Measurements from ENCODE around the gene KCNK1. TPM values are rescaled to one million over a fixed set of nuclear protein-coding genes. Genes with fewer than 3 reads are reported as not detected.

KCNK1 gene
- total and polyA plus RNA-seq, 4 donors, result 2.5 to 12.3 (median 4.5) TPM

DNA sequence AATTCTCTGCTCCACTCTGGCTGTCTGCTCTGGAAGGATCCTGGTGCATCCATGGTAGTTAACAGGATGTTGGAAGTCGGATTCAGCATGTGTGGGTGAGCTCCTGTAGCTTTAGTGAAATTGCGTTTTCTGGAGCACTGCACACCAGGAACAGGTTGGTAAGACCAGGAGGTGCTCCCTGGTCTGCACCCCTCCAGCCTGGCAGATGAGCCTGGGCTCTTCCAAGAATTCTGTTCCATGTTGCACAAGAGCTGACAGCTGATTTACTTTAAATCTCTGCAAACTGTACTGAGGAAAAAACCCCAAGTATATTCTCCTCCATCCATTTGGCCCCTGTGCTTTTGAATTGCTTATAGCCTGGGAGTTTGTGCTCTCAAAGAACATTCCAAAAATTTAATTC is 33.7 kb downstream of the KCNK1 start:
- no peaks in the 10 kb centered on the region for H3K27me3 ChIP-seq (ENCODE audit: control insufficient read depth in 4 of 4, insufficient read depth in 4 of 4, low read length in 3 of 4)
- peaks cover 0 to 2% (median 0%) of the 10 kb centered on the region in 4 donors for H3K36me3 ChIP-seq (ENCODE audit: control insufficient read depth in 4 of 4, insufficient read depth in 3 of 4, low read depth in 1 of 4, low read length in 3 of 4)
- WGBS, result 77% methylated on average over 2 of the region's 2 CpGs
- peaks cover 0 to 3% (median under 1%) of the 10 kb centered on the region in 4 donors for H3K4me1 ChIP-seq (ENCODE audit: control insufficient read depth in 4 of 4, insufficient read depth in 4 of 4, low read length in 3 of 4)
- no peak for DNase-seq (ENCODE audit: low spot score)
- no peak for TF ChIP-seq TAF1 (conservative IDR thresholded peaks at IDR 0.05)
- no peak for TF ChIP-seq RAD21 (IDR thresholded peaks at IDR 0.05)
- TF ChIP-seq HNF4G (IDR thresholded peaks at IDR 0.05), result no peak
- TF ChIP-seq NR2F2 (IDR thresholded peaks at IDR 0.05), result no peak
- TF ChIP-seq CTCF (IDR thresholded peaks at IDR 0.05; ENCODE audit: low read depth, low read length, missing input control), result no peak
- no peak for TF ChIP-seq HNF4A (conservative IDR thresholded peaks at IDR 0.05)
- TF ChIP-seq, protein P1, sequence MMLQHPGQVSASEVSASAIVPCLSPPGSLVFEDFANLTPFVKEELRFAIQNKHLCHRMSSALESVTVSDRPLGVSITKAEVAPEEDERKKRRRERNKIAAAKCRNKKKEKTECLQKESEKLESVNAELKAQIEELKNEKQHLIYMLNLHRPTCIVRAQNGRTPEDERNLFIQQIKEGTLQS (IDR thresholded peaks at IDR 0.05), result no peak
- TF ChIP-seq, protein P2, sequence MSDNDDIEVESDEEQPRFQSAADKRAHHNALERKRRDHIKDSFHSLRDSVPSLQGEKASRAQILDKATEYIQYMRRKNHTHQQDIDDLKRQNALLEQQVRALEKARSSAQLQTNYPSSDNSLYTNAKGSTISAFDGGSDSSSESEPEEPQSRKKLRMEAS (IDR thresholded peaks at IDR 0.05), result no peak
- no peak for TF ChIP-seq JUND (IDR thresholded peaks at IDR 0.05)
- H3K9ac ChIP-seq (ENCODE audit: low read depth in 1 of 2, low read length in 2 of 2), result no peak overlapping the region
- H3K9me3 ChIP-seq (ENCODE audit: control insufficient read depth in 4 of 4, low read length in 3 of 4), result no peaks in the 10 kb centered on the region
- no peak overlapping the region for H3K4me3 ChIP-seq (ENCODE audit: low read depth in 1 of 3, low read length in 3 of 3)
- H3K27ac ChIP-seq (ENCODE audit: low read depth in 1 of 2, low read length in 2 of 2), result no peak overlapping the region

GRCh38 chr1:233651061-233651460 is 37.2 kb downstream of the KCNK1 start:
- WGBS, result 93% methylated on average over 5 of the region's 5 CpGs
- Histone ChIP-seq H3K9ac (ENCODE audit: low read depth in 1 of 2, low read length in 2 of 2) (no peak overlapping the region), H3K27me3 (ENCODE audit: control insufficient read depth in 4 of 4, insufficient read depth in 4 of 4, low read length in 3 of 4) (no peaks in the 10 kb centered on the region), H3K4me3 (ENCODE audit: low read depth in 1 of 3, low read length in 3 of 3) (no peak overlapping the region), H3K9me3 (ENCODE audit: control insufficient read depth in 4 of 4, low read length in 3 of 4) (no peaks in the 10 kb centered on the region), H3K36me3 (ENCODE audit: control insufficient read depth in 4 of 4, insufficient read depth in 3 of 4, low read depth in 1 of 4, low read length in 3 of 4) (peaks cover 0 to 2% (median 0%) of the 10 kb centered on the region in 4 donors), H3K27ac (ENCODE audit: low read depth in 1 of 2, low read length in 2 of 2) (no peak overlapping the region), H3K4me1 (ENCODE audit: control insufficient read depth in 4 of 4, insufficient read depth in 4 of 4, low read length in 3 of 4) (peaks cover 0 to 6% (median 2%) of the 10 kb centered on the region in 4 donors)
- TF ChIP-seq HNF4G (IDR thresholded peaks at IDR 0.05) (no peak), REST (IDR thresholded peaks at IDR 0.05) (no peak), FOXA2 (IDR thresholded peaks at IDR 0.05) (no peak), FOXA1 (IDR thresholded peaks at IDR 0.05) (no peak), RXRA (IDR thresholded peaks at IDR 0.05) (no peak), HNF4A (conservative IDR thresholded peaks at IDR 0.05) (no peak), JUND (IDR thresholded peaks at IDR 0.05) (no peak), NR2F2 (IDR thresholded peaks at IDR 0.05) (no peak), CTCF (IDR thresholded peaks at IDR 0.05; ENCODE audit: low read depth, low read length, missing input control) (no peak), GABPA (IDR thresholded peaks at IDR 0.05 in 1 of 2, conservative IDR thresholded peaks at IDR 0.05 in 1 of 2) (no peak)
- DNase-seq (ENCODE audit: low spot score), result no peak

Data from liver (tissue), 9 donors.